B cell (primary cell): ENCODE measurements around the gene EXOC4.

Source experiments
- EZH2 ChIP-seq: IDR thresholded peaks from 2 replicates; pipeline ENCODE4 v1.6.1; 2012; ENCODE audit warnings: borderline replicate concordance, low read depth, mild to moderate bottlenecking, moderate library complexity, low read length; ENCODE audit not compliant: insufficient read depth, poor library complexity, severe bottlenecking
- TF ChIP-seq, protein P1 (sequence below): fragments of 200-600 bp; IDR thresholded peaks from one replicate; pipeline ENCODE4 v1.8.0; 2022; ENCODE audit warnings: antibody characterized with exemption, mild to moderate bottlenecking

DNA sequence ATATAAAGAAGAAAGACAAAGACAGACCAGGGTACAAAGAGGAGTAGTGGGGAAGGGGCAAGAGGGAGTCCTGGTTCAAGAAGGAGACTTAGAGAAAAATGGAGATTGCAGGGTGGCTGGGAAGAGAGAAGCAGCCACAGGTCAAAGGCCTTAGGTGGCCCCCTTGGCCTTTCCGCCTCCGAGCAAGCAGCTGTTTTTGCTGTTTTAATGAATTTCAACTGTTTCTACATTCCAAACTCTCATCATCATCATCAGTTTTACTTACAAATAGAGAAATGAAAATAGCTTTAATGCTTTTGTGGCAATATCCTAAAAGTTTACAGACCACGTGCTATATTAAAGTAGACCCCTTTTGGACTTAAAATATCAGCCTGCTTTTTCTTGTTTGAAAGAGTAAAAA is 399.7 kb downstream of the EXOC4 start:
- TF ChIP-seq, protein P1, sequence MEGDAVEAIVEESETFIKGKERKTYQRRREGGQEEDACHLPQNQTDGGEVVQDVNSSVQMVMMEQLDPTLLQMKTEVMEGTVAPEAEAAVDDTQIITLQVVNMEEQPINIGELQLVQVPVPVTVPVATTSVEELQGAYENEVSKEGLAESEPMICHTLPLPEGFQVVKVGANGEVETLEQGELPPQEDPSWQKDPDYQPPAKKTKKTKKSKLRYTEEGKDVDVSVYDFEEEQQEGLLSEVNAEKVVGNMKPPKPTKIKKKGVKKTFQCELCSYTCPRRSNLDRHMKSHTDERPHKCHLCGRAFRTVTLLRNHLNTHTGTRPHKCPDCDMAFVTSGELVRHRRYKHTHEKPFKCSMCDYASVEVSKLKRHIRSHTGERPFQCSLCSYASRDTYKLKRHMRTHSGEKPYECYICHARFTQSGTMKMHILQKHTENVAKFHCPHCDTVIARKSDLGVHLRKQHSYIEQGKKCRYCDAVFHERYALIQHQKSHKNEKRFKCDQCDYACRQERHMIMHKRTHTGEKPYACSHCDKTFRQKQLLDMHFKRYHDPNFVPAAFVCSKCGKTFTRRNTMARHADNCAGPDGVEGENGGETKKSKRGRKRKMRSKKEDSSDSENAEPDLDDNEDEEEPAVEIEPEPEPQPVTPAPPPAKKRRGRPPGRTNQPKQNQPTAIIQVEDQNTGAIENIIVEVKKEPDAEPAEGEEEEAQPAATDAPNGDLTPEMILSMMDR = no peak
- no peak for TF ChIP-seq EZH2
